LNCAP (cell line): ENCODE data around the gene FRK.

ENCODE experiments used
- CTCF ChIP-seq: fragments of 450-650 bp; IDR thresholded peaks from 2 replicates; pipeline ENCODE4 v1.5.1; 2017; ENCODE audit warnings: mild to moderate bottlenecking

Gene FRK

GRCh38 chr6:115997990-115998585, 62.6 kb downstream of the FRK start:
- no peak for TF ChIP-seq CTCF

DNA sequence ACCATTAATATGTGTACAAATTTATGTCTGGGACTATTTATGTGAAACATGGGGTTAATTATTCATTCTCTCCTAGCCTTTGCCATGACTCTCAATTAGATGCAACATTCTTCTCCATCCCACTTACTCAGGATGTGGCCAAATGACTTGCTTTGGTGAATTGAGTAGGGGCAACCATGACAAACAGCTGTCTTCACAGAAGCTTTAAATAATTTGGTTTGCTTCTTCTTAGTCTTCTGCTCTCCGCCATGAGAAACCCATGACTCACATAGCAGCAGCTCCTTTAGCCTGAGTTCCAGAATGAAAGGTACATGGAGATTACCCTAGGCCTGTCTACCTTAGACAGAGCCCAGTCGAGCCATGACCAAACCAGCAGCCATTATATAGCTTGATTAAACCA, 74.7 kb downstream of the FRK start:
- no peak for TF ChIP-seq CTCF

- no peak for TF ChIP-seq CTCF
Observed at GRCh38 chr6:115984809-115985208, 75.9 kb downstream of the FRK start.

DNA sequence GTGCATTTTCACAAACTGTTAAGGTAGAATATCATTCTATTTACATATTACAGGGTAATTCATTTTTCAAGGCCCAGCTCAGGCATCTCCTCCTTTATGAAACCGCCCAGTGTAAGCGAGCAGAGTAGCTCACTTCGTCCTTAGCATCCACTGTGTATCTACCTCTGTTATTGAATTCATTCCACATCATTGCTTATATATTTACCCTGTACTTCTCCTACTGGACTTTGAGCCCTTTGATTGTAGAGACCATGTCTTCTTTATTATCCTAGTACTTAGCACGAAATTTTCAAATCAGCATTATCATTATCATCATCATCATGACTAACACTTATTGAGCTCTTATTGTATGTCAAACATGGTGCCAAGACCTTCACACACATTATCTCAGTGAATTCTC, 76.7 kb downstream of the FRK start:
- no peak for TF ChIP-seq CTCF

DNA sequence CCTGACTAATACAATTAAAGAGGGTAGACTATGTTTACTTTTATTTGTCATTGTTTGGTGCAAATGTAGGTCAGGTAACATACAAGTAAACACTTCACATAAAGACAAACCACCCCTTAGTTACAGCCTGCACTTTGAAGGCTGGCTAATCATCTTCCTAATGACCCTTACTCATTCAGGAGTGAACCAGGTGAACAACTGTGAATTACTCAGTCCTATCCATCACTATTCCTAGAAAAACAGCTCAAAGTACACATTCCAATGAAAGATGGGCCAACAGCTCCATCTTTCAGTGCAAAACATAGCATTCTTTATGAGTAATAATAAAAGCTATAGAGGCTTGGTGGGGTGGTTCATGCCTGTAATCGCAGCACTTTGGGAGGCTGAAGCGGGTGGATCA, 78.2 kb downstream of the FRK start:
- no peak for TF ChIP-seq CTCF

DNA sequence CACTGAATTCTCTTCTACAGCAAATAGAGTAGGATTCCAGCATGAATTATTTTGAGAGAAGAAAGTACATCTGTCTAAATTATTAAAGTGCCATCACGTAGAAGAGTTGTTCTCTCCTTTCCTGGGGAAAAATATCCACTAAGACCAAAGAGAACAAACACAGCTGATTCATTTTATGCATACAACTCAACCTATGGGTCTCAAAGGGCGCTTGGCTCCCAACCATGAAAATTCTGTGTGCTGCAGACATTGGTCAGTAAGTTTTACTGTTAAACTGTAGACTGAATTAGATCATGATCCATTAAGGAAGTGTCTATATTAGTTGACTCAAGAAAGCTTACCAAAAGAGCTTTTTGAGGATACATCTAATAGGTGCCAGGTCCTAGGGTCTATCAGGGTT, 83.5 kb downstream of the FRK start:
- TF ChIP-seq CTCF = no peak

- TF ChIP-seq CTCF = no peak
Observed at GRCh38 chr6:115976321-115976870, 84.3 kb downstream of the FRK start.

GRCh38 chr6:115972679-115973078, 88.0 kb downstream of the FRK start:
- peak; percentile 29; the same call in 1 of the 2 replicates for TF ChIP-seq CTCF
